ENCODE measurements around the gene NTMT1.

GRCh38 chr9:129656795-129657390 is 30.9 kb downstream of the NTMT1 start:
- TF ChIP-seq GATA3 (IDR thresholded peaks at IDR 0.05; ENCODE audit: low read depth, low read length) (no peak), GATA2 (IDR thresholded peaks at IDR 0.05; ENCODE audit: low read depth, low read length) (no peak)

Measured in SH-SY5Y (cell line).